ENCODE data around the gene ROBO2. TPM values are rescaled to one million over a fixed set of nuclear protein-coding genes. Genes with fewer than 3 reads are reported as not detected.
A peak's percentile ranks its signal among the peaks of the same experiment; 100 is the strongest.

ROBO2 gene
- polyA plus RNA-seq, 3 donors = 89.9 to 100 (median 95.6) TPM

DNA sequence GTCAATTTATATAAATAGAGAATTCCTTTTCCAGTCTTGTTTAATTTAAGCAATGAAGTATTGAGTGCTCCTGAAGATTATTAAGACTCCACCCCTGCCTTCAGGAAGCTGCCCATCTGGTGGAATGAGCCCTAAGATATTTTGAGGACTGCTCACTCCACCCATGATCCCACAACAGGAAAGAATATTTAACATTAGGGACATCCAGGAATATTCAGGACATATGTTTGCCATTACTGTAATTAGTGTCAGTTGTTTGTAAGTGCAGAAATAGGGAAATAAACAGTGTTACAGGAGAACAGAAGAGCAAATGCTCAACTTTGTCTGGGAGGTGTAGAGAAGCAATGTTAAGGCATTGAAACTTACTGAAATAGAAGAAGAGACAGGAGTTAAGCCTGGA is 375.0 kb downstream of the ROBO2 start:
- no peak for DNase-seq (ENCODE audit: extremely low read depth in 1 of 11, low read depth in 9 of 11, low spot score in 4 of 11)

DNA sequence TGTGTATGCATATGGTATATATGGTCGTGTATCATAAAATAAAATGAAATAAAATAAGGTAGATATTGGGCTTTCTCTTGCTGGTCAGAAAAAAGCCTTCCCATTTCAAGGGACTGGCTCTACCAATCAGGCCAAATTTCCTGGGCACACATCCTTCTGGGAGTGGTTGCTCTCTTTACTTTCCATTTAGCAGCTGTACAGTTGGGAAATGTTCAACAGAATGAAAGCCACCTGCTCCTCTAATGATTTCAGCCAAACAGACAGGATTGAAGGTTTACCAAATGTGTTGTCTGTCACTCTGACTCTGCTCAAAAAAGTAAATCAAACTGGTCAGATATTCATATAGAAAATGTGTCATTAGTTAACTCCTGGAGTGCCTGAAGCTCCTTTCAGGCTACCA is 380.4 kb downstream of the ROBO2 start:
- no peak for DNase-seq (ENCODE audit: extremely low read depth in 1 of 11, low read depth in 9 of 11, low spot score in 4 of 11)

DNA sequence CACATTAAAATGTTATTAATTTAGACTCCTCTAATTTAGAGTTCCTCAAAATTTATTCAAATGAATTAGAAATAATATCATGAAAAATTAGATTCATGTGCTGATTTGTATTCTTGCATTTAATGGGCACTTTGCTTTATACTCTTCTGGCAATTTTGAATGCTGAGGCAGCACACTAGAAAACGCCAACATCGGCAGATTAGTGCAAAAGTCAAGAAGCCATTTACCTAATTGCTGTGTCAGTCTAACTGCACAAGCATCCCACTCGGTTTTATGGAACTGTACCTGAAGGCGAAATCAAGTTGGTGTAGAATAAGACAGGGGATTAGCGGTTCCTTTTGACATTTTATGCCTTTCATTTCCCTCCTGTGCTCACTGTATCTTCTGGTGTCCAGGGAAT is 382.0 kb downstream of the ROBO2 start:
- no peak for DNase-seq (ENCODE audit: extremely low read depth in 1 of 11, low read depth in 9 of 11, low spot score in 4 of 11)

DNA sequence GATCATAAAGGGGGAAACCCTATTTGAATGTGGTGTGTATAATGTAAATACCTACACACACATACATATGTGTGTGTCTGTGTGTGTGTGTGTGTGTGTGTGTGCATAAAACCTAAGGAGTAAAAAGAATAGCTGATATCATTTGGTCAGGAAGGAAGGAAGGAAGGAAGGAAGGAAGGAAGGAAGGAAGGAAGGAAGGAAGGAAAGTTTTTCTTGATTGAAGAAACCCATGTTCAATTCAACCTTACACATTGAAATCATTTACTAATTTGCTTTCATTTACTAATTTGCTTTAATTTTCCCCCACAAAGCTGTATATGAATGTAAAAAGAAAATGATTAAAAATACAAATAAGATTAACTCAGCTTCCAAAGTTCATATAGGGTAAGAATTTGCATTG is 386.6 kb downstream of the ROBO2 start:
- DNase-seq (ENCODE audit: extremely low read depth in 1 of 11, low read depth in 9 of 11, low spot score in 4 of 11) = no peak

DNA sequence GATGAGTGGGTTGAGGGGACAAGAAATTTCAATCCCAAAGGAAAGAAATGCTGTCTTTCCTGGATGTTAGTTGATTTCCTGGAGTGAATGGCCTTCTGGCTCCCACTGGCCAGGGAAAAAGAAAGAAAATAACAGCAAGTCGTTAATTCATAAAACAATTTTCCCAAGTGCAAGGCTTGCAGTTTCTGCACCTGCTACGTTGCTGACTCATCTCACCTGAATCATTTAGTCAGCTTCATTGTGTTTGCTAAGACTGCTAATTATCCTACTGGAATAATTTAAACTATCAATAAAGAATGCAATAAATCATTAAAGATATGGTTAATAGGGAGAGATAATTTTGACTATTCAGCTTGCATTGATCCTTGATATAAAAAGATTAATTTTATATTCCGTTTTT is 387.6 kb downstream of the ROBO2 start:
- DNase-seq (ENCODE audit: extremely low read depth in 1 of 11, low read depth in 9 of 11, low spot score in 4 of 11) = no peak

DNA sequence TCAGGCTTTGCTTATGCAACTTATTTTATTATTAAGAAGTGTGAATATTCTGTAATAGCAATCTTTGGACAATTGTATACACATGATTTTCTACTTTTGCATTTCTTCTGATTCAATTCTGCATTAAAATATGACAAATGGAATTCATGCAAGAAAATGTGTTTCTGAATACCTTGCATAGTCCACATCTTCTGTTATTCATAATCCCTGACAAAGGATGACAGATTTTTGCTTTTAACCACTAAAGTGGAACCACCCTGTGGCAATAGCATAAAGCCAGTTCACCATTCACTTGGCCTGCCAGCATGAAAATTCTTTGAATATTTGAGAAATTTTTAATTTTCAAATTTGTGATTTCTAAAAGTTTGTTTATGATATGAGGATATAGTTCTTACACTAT is 397.0 kb downstream of the ROBO2 start:
- DNase-seq (ENCODE audit: extremely low read depth in 1 of 11, low read depth in 9 of 11, low spot score in 4 of 11) = no peak

DNA sequence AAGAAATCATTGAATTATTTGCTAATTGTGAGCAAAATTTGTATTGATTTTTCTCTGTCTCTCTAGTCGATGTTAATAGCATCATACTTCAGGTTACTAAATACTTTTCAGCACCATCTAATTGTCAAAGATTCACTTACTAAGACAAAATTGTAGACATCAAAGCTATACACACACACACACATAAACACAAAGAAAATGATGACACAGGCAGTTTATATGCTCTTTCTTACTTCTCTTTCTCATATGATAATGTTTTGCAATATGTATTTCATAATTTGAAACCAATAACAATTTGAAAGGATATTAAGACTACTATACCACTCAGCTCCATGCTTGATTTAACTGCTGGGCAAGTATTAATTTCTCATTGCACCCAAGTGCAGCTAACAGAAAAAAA is 406.2 kb downstream of the ROBO2 start:
- no peak for DNase-seq (ENCODE audit: extremely low read depth in 1 of 11, low read depth in 9 of 11, low spot score in 4 of 11)

DNA sequence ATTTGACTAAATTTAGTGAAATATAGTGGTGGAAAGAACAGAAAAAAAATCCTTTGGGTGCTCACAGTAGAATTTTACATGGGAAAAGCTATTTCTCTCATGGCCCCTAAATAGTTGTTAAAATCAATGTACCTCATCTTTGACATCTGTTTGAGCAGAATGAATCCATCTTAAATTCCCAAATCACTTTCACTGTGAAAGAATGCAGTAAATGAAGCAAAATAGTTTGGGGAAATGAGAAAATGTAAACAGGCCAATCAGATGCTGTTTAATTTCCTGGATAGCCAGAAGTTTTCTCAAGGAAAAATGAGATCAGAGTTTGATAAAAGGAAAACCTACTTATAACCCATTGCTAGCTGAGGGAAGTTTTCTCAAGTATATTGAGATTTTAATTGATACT is 406.9 kb downstream of the ROBO2 start:
- DNase-seq (ENCODE audit: extremely low read depth in 1 of 11, low read depth in 9 of 11, low spot score in 4 of 11) = no peak

DNA sequence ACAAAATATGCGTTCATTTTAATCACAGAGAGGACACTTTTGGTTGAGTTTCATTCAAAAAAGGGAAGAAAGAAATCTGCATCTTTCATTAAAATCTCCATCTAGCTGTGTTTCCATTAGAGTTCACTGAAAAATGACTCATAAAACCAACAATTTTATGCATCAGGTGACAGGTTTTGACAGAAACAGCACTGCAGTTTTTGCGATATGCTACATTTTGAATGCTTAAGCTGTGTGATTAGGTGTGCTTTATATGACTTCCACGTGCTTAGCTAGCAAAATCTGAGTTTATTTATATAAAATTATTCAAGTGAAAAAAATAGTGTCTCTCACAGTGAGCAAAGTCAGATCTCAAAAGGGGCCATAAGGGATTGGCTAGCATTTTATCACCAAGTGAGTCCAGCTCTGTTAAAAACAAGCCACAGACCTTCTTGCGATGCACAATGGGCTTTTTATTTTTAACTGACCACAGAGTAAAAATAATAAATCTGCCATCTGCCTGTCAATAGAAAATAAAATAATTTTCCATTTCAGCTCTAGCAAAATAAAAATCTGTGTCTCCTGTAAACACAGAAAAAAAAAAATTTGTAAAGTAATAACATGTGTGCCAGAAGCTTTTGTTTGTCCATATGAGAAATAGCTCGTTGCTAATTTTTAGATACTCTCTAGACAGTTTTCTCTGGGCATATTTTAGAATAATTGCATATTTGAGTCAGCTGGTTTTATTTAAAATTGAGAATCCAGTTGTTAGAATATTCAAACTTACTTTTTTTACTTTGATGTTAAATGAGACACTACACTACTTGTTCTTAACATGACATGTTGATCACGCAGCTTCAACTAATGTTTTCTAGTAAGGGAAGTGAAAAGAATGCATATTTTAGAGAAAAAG is 409.8 kb downstream of the ROBO2 start:
- DNase-seq (ENCODE audit: extremely low read depth in 1 of 11, low read depth in 9 of 11, low spot score in 4 of 11) = no peak

DNA sequence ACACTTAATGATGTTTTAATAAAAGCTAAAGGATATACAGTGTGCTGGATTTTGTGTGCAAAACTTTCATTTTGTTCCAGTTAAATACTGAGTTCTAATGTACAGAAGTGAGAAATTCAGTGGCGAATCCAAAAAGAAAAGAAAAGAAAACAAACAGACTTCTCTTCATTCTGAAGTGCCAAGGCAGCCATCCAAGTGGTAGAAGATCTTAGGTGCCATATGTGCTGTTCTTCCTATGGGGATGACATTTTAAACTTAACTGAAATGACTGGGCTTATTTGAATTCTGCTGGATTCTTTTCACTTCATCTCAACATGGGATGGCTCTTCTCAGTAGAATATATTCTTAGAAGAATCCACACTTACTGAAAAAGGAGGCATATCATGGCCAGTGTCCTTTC is 416.5 kb downstream of the ROBO2 start:
- no peak for DNase-seq (ENCODE audit: extremely low read depth in 1 of 11, low read depth in 9 of 11, low spot score in 4 of 11)

DNA sequence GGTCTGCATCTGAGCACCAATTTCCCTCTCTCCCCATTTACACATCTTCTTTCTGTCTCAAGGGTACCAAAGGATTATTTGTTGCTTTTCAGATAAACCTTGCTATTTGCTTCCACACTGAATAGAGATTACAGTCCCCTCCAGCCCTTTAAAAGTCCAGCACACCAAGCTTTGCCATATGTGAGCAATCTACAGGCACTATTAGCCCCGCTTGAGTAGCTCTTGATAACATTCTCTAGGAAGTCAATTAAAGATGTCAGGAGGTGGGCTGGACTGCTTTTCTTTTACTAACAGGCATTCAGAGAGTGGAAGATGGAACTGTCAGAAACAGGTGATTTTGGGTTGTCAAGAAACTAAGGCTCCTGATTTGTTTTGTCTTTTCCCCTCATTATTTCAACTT is 417.0 kb downstream of the ROBO2 start:
- peak in 2 of 11 donors; percentile 6 to 15 for DNase-seq (ENCODE audit: extremely low read depth in 1 of 11, low read depth in 9 of 11, low spot score in 4 of 11)

DNA sequence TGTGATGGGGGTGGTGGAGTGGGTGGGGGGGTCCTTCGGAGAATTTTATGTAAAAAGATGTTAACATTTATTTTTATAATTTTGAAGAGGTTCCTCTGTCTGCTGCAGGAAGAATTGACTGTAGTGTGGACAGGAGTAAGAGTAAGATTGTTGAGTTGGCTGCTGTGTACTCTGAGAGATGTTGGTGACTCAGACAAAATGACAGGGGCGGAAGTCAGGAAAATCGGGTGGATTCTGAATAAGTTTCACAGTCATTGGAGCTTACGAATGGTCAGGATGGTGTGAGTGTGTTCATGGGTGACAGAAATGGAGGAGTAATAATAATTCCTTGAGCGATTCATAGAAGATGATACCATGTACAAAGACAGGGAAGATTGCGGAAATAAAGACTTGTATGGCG is 420.0 kb downstream of the ROBO2 start:
- no peak for DNase-seq (ENCODE audit: extremely low read depth in 1 of 11, low read depth in 9 of 11, low spot score in 4 of 11)

DNA sequence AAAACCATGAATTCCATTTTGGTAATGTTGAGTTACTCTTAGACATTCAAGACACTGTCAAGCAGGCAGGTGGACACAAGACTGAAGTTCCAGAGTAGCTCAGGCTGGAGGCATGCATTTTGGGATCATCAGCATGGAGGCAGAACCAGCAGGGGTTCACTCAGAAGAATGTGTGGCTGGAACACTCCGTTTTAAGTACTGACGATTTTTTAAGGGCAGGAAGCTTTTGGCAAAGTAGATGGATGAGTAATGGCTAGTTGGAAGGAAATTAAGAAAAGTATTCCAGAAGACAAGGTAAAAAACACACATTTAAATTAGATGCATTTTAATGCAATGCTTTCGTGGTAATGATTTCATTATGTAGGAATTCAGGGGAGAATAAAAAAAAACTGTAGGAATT is 420.4 kb downstream of the ROBO2 start:
- DNase-seq (ENCODE audit: extremely low read depth in 1 of 11, low read depth in 9 of 11, low spot score in 4 of 11) = no peak

DNA sequence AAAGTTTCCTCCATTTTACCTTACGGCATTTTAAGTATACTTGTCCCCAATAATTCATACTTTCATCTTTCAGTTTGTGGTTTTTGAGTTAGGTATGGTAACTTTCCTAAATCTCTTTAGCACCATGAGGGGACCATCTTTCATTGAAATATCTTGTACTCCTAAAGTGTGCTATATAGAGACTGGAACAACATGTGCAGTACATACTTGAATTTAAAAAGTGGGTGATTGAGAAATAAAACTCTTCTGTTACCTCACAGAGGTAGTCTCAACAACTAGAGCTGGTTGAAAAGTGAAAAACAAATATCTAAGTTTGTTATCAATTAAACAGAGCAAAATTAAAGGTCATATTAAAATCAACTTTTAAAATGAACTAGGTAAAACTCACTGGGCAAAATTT is 423.1 kb downstream of the ROBO2 start:
- no peak for DNase-seq (ENCODE audit: extremely low read depth in 1 of 11, low read depth in 9 of 11, low spot score in 4 of 11)

DNA sequence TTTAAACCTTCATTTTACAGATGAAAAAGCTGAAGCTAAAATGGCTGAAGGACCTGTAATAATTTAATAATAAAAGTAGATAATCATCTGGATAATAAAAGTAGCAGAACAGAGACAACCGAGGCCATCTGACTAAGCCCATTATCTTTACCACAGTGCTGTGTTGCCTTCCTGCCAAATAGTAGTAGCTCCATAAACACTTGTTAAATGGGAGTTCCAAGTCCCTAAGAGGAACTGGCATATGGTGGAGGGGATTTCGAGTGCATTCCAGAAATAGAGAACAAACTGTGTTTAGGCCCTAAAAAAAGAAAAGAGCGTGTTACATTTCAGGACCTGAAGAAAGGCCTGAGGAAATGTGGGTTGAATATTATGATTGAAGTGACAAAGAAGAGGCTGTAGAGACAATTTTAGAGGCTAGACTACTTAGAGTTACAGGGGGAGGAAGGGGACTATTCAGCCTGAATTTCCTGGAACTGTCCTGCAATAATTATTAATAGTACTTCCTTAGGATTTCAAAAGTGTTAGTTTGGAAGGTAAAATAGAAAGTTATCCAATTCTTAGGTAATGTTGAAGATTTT is 424.3 kb downstream of the ROBO2 start:
- no peak for DNase-seq (ENCODE audit: extremely low read depth in 1 of 11, low read depth in 9 of 11, low spot score in 4 of 11)

DNA sequence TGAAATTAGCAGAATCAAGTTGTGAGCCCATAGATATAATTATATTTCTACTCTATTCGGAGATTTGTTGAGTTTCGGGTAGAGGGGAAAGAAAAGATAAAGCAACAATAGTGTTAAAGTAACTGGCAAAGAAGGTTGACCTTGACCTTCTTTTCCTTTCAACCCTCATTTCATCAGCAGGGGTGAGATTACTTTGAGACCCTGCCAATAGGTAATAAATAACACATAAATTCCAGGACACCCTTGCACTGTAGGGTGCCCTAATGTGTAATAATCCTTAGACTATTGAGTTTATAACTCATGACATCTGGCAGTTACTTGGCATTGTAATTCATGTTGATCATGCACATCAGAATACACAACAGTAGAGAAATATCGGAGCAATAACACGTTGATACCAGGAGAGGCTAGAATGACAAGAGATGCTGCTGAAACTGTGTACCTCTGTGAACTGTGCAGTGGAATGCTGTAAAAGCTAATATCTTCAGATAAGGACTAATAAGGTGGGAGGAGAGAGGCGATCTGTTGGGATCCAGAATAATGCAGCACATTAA is 426.7 kb downstream of the ROBO2 start:
- DNase-seq (ENCODE audit: extremely low read depth in 1 of 11, low read depth in 9 of 11, low spot score in 4 of 11) = no peak

DNA sequence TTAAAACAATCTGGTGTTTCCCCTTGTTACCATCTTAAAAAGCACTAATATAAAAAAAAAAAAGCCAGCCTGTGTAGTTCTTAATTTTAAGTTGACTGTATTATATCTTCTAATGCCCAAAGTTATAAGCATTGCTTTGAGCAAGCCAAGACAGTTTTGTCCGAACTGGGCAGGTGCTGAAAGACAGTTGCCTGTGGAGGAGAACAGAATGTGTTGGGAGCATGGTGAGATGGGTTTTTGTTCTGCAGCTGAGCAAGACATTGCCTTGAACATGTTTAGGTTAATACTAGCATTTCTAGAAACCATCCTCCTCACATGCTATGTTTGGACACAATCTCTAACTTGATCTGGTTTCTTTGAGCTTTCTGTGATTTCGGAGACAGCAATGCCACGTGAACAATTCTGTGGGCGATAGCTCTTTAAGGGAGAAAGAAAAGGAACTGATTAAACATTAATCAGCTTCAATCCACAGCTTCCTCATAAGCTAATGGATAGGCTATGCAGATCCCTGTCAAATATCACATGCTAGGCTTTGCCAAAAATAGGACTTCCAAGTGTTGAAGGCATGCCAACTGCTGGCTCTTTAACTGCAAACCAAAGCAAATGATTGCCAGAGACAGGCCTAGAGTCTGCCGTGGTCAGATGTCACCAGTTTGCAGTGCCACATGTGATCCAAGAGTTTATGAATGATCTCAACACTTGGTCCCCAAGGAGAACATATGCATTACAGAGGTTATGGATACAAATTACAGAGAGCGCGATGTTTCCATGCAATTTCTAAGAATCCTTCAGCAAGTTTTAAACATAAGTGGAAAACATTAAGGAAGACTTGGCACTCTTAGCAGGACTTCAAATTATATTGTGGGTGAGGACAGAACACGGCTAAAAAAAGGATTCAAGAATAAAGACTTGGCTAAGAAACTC is 428.1 kb downstream of the ROBO2 start:
- DNase-seq (ENCODE audit: extremely low read depth in 1 of 11, low read depth in 9 of 11, low spot score in 4 of 11) = peak in 7 of 11 donors; percentile 9 to 43 (median 17)

DNA sequence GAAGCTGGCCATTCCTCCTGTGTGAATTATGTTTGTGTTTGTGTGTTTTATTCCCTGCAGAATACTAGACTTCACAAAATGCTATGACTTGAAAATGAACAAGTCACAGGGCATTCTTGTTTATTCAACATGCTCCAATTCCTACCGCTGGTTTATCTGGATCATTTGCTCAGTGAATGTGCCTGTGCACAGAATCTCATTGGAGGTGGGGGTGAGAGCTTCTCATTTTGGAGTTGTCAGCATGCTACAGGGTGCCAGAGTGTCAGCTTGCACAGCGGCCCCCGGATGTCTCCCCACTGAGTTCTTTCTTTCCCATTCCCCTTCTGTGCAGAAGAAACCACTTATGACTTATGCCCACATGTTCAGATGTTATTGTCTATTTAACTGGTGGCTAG is 428.7 kb downstream of the ROBO2 start:
- DNase-seq (ENCODE audit: extremely low read depth in 1 of 11, low read depth in 9 of 11, low spot score in 4 of 11) = no peak

DNA sequence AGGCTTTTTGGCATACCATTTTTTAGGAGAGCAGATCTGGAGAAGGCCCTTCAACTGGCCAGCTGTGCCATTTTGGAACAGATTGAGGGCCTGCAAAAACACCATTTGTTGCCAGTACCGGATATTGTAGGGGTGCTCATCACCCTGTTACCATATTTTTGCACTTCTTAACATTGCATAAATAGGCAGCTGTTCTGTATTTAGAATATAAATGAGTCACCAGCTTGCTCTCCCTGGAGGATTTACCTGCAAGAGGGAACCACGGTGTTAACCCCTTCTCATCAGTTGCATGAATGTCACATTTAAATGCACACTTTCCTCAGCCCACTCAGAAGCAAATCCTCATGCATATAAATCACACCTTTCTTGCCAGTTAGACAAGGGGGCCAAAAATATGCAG is 435.6 kb downstream of the ROBO2 start:
- DNase-seq (ENCODE audit: extremely low read depth in 1 of 11, low read depth in 9 of 11, low spot score in 4 of 11) = no peak

DNA sequence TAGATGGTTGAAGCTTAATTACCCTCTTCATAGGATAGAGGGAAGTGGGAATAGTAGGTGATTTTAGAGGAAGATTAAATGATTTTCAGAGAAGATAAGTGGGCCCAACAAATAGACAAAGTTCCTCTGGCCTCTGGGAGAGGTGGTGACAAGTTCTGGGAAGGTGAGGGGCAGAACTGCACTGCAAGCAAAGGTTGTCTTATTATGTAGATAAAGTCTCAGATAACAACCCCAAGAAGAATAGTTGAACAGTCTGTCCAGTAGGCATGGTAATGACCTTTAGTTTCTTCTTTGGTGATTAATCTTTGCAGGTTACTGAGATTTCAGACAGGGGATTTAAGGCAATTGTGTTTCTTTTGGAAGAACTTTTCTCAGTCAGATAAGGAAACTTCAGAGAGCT is 439.1 kb downstream of the ROBO2 start:
- DNase-seq (ENCODE audit: extremely low read depth in 1 of 11, low read depth in 9 of 11, low spot score in 4 of 11) = no peak
